Ishikawa (cell line): ENCODE measurements around the gene NCKAP1.

ENCODE experiments used
- CEBPB ChIP-seq: IDR thresholded peaks from 2 replicates; pipeline ENCODE4 v1.6.1; 2012
- EGR1 ChIP-seq: IDR thresholded peaks from 2 replicates; pipeline ENCODE4 v1.6.1; 2012
- EP300 ChIP-seq: IDR thresholded peaks from 2 replicates; pipeline ENCODE4 v1.6.1; 2012; ENCODE audit warnings: borderline replicate concordance
- FOXM1 ChIP-seq: IDR thresholded peaks from 2 replicates; pipeline ENCODE4 v1.6.1; 2012; ENCODE audit warnings: low read depth, borderline replicate concordance
- MAX ChIP-seq: IDR thresholded peaks from 2 replicates; pipeline ENCODE4 v1.6.1; 2012
- NFIC ChIP-seq: IDR thresholded peaks from 2 replicates; pipeline ENCODE4 v1.6.1; 2012
- RAD21 ChIP-seq: IDR thresholded peaks from 2 replicates; pipeline ENCODE4 v1.6.1; 2012; ENCODE audit warnings: low read depth
- REST ChIP-seq: IDR thresholded peaks from 2 replicates; pipeline ENCODE4 v1.6.1; 2012; ENCODE audit warnings: low read depth, mild to moderate bottlenecking
- TAF1 ChIP-seq: IDR thresholded peaks from 2 replicates; pipeline ENCODE4 v1.6.1; 2012; ENCODE audit warnings: low read depth, mild to moderate bottlenecking
- TCF12 ChIP-seq: IDR thresholded peaks from 2 replicates; pipeline ENCODE4 v1.6.1; 2012; ENCODE audit warnings: low read depth
- TEAD4 ChIP-seq: IDR thresholded peaks from 2 replicates; pipeline ENCODE4 v1.6.1; 2012
- USF1 ChIP-seq: IDR thresholded peaks from 2 replicates; pipeline ENCODE4 v1.6.1; 2012
- YY1 ChIP-seq: IDR thresholded peaks from 2 replicates; pipeline ENCODE4 v1.6.1; 2012; ENCODE audit warnings: low read depth
- ZBTB7A ChIP-seq: IDR thresholded peaks from 2 replicates; pipeline ENCODE4 v1.6.1; 2012; ENCODE audit warnings: low read depth

NCKAP1 gene

GRCh38 chr2:182894174-182894573 is 144.1 kb downstream of the NCKAP1 start:
- TF ChIP-seq TAF1 (no peak), ZBTB7A (no peak), TEAD4 (no peak), REST (no peak), MAX (no peak), YY1 (no peak), TCF12 (no peak), EP300 (no peak), EGR1 (no peak), CEBPB (no peak), USF1 (no peak)

GRCh38 chr2:182893666-182894065 is 144.6 kb downstream of the NCKAP1 start:
- TF ChIP-seq NFIC (no peak), EGR1 (no peak), ZBTB7A (no peak), EP300 (no peak), FOXM1 (no peak), MAX (no peak), YY1 (no peak), RAD21 (no peak), TAF1 (no peak), CEBPB (no peak), USF1 (no peak), REST (no peak)

- no peak for TF ChIP-seq RAD21
- TF ChIP-seq USF1, result no peak
- no peak for TF ChIP-seq NFIC
These were observed 146.6 kb downstream of the NCKAP1 start for GRCh38 chr2:182891611-182892010.

GRCh38 chr2:182890773-182891378 is 147.4 kb downstream of the NCKAP1 start:
- TF ChIP-seq FOXM1 (no peak), EP300 (no peak), TCF12 (no peak), TEAD4 (no peak), USF1 (no peak), CEBPB (no peak), YY1 (no peak), RAD21 (no peak), TAF1 (no peak), EGR1 (no peak), ZBTB7A (no peak), REST (no peak)
